ENCODE data around the gene CSRP1. TPM values are rescaled to one million over a fixed set of nuclear protein-coding genes. Genes with fewer than 3 reads are reported as not detected.

The CSRP1 gene
- total RNA-seq, 3 donors from 2014 or later, result 150 to 1,587 (median 214) TPM

- intact Hi-C loops (cut with DNase I, micrococcal nuclease), result no loop called here
- Histone ChIP-seq H3K36me3 (ENCODE audit: low read depth) (no peaks in the 10 kb centered on the region), H3K4me3 (no peak overlapping the region), H3K9me3 (no peaks in the 10 kb centered on the region), H3K4me1 (ENCODE audit: low read depth) (no peaks in the 10 kb centered on the region)
- DNase-seq (no peak), ATAC-seq (no peak)
- TF ChIP-seq, protein P1, sequence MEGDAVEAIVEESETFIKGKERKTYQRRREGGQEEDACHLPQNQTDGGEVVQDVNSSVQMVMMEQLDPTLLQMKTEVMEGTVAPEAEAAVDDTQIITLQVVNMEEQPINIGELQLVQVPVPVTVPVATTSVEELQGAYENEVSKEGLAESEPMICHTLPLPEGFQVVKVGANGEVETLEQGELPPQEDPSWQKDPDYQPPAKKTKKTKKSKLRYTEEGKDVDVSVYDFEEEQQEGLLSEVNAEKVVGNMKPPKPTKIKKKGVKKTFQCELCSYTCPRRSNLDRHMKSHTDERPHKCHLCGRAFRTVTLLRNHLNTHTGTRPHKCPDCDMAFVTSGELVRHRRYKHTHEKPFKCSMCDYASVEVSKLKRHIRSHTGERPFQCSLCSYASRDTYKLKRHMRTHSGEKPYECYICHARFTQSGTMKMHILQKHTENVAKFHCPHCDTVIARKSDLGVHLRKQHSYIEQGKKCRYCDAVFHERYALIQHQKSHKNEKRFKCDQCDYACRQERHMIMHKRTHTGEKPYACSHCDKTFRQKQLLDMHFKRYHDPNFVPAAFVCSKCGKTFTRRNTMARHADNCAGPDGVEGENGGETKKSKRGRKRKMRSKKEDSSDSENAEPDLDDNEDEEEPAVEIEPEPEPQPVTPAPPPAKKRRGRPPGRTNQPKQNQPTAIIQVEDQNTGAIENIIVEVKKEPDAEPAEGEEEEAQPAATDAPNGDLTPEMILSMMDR (IDR thresholded peaks at IDR 0.05), result no peak
Observed at GRCh38 chr1:201454608-201455007, 52.3 kb downstream of the CSRP1 start.

- DNase-seq (no peak), ATAC-seq (no peak)
- Histone ChIP-seq H3K9me3 (no peaks in the 10 kb centered on the region), H3K4me3 (no peak overlapping the region), H3K36me3 (ENCODE audit: low read depth) (no peaks in the 10 kb centered on the region), H3K4me1 (ENCODE audit: low read depth) (no peaks in the 10 kb centered on the region)
- TF ChIP-seq, protein P1 (IDR thresholded peaks at IDR 0.05), result no peak
- intact Hi-C loops (cut with DNase I, micrococcal nuclease), result no loop called here
Observed at GRCh38 chr1:201452866-201453265, 54.1 kb downstream of the CSRP1 start.

GRCh38 chr1:201450721-201451291 lies 56.1 kb downstream of the CSRP1 start:
- intact Hi-C loops (cut with DNase I, micrococcal nuclease), result no loop called here
- H3K4me3 ChIP-seq, result no peak overlapping the region
- H3K9me3 ChIP-seq, result no peaks in the 10 kb centered on the region
- H3K4me1 ChIP-seq (ENCODE audit: low read depth), result no peaks in the 10 kb centered on the region
- DNase-seq (peak; percentile 35 to 69 (median 55)), ATAC-seq (peak; percentile 35)
- no peaks in the 10 kb centered on the region for H3K36me3 ChIP-seq (ENCODE audit: low read depth)
- TF ChIP-seq, protein P1 (IDR thresholded peaks at IDR 0.05), result no peak

GRCh38 chr1:201448990-201449389 lies 57.9 kb downstream of the CSRP1 start:
- H3K9me3 ChIP-seq, result no peaks in the 10 kb centered on the region
- TF ChIP-seq, protein P1 (IDR thresholded peaks at IDR 0.05), result no peak
- no peak for ATAC-seq

DNA sequence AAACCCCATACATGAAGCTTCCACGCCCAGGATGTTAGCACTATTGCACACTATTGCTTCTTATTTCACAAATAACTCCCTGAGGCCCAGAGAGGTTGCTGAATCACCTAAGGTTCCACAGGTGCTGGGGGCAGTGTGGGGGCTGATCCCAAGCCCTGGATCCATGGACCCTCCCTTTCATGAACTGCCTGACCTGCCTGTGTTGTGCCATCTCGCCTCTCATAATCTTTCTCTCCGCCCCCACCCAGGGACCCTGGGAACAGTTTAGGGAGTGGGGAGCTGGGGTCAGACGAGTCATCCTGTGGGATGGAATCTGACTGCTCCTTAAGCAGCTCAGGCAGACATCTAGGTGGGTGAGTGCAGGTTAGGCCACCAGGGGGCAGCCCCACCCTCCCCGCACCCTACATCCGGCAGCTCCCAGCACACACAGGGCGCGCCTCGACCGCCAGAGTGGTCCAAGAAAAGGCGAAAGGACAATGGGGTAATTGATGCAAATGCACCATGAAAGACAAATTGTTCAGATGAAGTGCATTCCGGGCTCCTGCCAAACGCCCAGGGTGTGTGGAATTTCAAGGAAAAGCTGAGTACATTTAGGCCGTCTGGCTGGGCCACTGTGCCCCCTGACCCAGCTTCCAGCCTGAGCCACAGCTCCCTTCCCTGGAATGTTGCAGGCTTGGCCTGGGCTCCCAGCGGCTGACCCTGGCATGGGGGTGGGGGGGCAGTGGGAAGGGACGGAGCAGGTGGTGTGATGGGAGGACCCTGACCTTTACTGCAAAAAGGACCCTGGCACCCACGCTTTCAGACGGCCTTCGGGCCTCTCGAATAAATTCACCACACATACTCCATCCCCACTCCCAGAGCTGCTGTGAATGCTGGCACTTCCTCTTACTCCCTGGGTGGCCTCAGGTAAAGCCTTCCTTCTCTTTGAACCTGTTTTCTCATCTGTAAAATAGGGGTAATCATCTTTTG lies 58.7 kb downstream of the CSRP1 start:
- Histone ChIP-seq H3K36me3 (ENCODE audit: low read depth) (no peaks in the 10 kb centered on the region), H3K4me3 (no peak overlapping the region), H3K4me1 (ENCODE audit: low read depth) (no peaks in the 10 kb centered on the region), H3K9me3 (no peaks in the 10 kb centered on the region)
- DNase-seq, result peak; percentile 80 to 86 (median 85)
- ATAC-seq, result peak; percentile 93
- intact Hi-C loops (cut with DNase I, micrococcal nuclease), result loop anchor here in 1 of 2 donors (10.0 kb wide), 1 partner anchor 67 kb away; no protein-coding TSS in a partner anchor
- TF ChIP-seq, protein P1 (IDR thresholded peaks at IDR 0.05), result peak; percentile 67

More at GRCh38 chr1:201448990-201449389, 57.9 kb downstream of the CSRP1 start:
- intact Hi-C loops (cut with DNase I, micrococcal nuclease), result loop anchor here in 1 of 2 donors (10.0 kb wide), 1 partner anchor 66 kb away; no protein-coding TSS in a partner anchor
- Histone ChIP-seq H3K4me3 (no peak overlapping the region), H3K36me3 (ENCODE audit: low read depth) (no peaks in the 10 kb centered on the region), H3K4me1 (ENCODE audit: low read depth) (no peaks in the 10 kb centered on the region)
- DNase-seq, result no peak

Measured in mucosa of descending colon (tissue), 3 donors.